Testis (tissue), 3 donors: ENCODE results near the gene CRYZ. TPM values are rescaled to one million over a fixed set of nuclear protein-coding genes. Genes with fewer than 3 reads are reported as not detected.
"Not testable (repeated sequence)": the region's sequence is repeated elsewhere in the genome, so short reads cannot be mapped to it uniquely, and the experiment has no call there.

Source experiments
- DNase-seq: peaks from one replicate; pipeline ENCODE4 v3.0.0-alpha.2; 2019
- H3K27ac ChIP-seq, 2 donors: fragments of 200-600 bp; sonication (generic); one replicate each; pipeline ENCODE4 v1.5.1; 2019
- H3K27me3 ChIP-seq: fragments of 200-600 bp; sonication (generic); one replicate; pipeline ENCODE4 v1.5.1; 2019
- H3K36me3 ChIP-seq: fragments of 200-600 bp; sonication (generic); one replicate; pipeline ENCODE4 v1.5.1; 2017; ENCODE audit warnings: low read depth; ENCODE audit errors: missing control alignments
- H3K4me1 ChIP-seq: fragments of 200-600 bp; sonication (generic); one replicate; pipeline ENCODE4 v1.5.1; 2019
- H3K4me3 ChIP-seq, 2 donors: fragments of 200-600 bp; sonication (generic); one replicate each; pipeline ENCODE4 v1.5.1; 2017 to 2019
- H3K9me3 ChIP-seq: fragments of 200-600 bp; sonication (generic); one replicate; pipeline ENCODE4 v1.5.1; 2017
- CTCF ChIP-seq, 3 experiments: fragments of 450-650 bp in 2 of 3; fragments of 200-600 bp in 1 of 3; sonication (generic) in 1 of 3; IDR thresholded peaks; one replicate each; pipeline ENCODE4 v1.5.1; 2016 to 2019; ENCODE audit warnings: antibody characterized with exemption in 3 of 3, mild to moderate bottlenecking in 2 of 3, moderate library complexity in 1 of 3
- POLR2A ChIP-seq: fragments of 450-650 bp; IDR thresholded peaks from one replicate; pipeline ENCODE4 v1.6.1; 2017; ENCODE audit warnings: antibody characterized with exemption, mild to moderate bottlenecking, moderate library complexity
- WGBS, 2 donors: methylation state at CpG; one replicate each; pipeline ENCODE4 v1.1.5; 2018; 5-methylcytosine and 5-hydroxymethylcytosine counted together
- intact Hi-C: fragments of 100-400 bp; cut with DNase I; formaldehyde crosslinking; loops from one replicate; pipeline ENCODE4 v1.15.1; 2023; ENCODE audit warnings: low total_unique reads
- polyA plus RNA-seq: library from polyadenylated mRNA; stranded (reverse); fragments of 350-450 nt; fragmentation: Illumina TruSeq; extraction: RNeasy Lipid Tissue Mini Kit (QIAGEN cat#74804); gene quantifications from one replicate; pipeline ENCODE4 v1.2.3, GENCODE V29; 2014; ENCODE audit warnings: low read depth, low replicate concordance; ENCODE audit not compliant: insufficient read depth
- total RNA-seq, 2 donors: library from RNA; depleted of rRNA; stranded (reverse); fragments of >200 nt; gene quantifications; one replicate each; pipeline ENCODE4 v1.2.3, GENCODE V29; 2016

The CRYZ gene
- total and polyA plus RNA-seq, 3 donors from 2014 or later, result 11.7 to 21.4 (median 13.8) TPM

- Histone ChIP-seq H3K36me3 (no peaks in the 10 kb centered on the region), H3K27me3 (no peaks in the 10 kb centered on the region), H3K27ac (no peak overlapping the region), H3K9me3 (no peaks in the 10 kb centered on the region), H3K4me3 (no peak overlapping the region), H3K4me1 (no peaks in the 10 kb centered on the region)
- WGBS, 2 donors, result 79 to 92% methylated on average over 2 of the region's 2 CpGs
- intact Hi-C loops, result no loop called here
- no peak for DNase-seq
- TF ChIP-seq CTCF (IDR thresholded peaks at IDR 0.05), result no peak
- TF ChIP-seq POLR2A, result no peak
Measured at GRCh38 chr1:74766579-74766978, 33.7 kb upstream of the CRYZ start.

- no peak for DNase-seq
- no peak for TF ChIP-seq POLR2A
- TF ChIP-seq CTCF (IDR thresholded peaks at IDR 0.05), result no peak
- Histone ChIP-seq H3K27ac (no peak overlapping the region), H3K4me3 (no peak overlapping the region), H3K36me3 (no peaks in the 10 kb centered on the region), H3K27me3 (no peaks in the 10 kb centered on the region), H3K9me3 (no peaks in the 10 kb centered on the region), H3K4me1 (no peaks in the 10 kb centered on the region)
- intact Hi-C loops, result no loop called here
- WGBS, 2 donors, result 87 to 89% methylated on average over 4 of the region's 4 CpGs
Measured at GRCh38 chr1:74763807-74764206, 31.0 kb upstream of the CRYZ start.

DNA sequence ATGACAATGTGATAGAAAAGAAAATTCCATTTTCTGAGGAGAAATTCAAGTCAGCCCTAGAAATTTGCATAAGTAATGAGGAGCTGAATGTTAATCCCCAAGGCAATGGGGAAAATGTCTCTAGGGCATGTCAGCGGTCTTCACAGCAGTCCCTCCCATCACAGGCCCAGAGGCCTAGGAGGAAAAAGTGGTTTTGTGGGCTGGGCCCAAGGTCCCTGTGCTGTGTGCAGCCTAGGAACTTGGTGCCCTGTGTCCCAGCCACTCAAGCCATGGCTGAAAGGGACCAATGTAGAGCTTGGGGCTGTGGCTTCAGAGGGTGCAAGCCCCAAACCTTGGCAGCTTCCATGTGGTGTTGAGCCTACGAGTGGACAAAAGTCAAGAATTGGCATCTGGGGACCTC, 23.8 kb upstream of the CRYZ start:
- H3K4me3 ChIP-seq, H3K9me3 ChIP-seq, H3K36me3 ChIP-seq, H3K4me1 ChIP-seq, H3K27ac ChIP-seq, DNase-seq, H3K27me3 ChIP-seq, intact Hi-C loops: not testable (repeated sequence)
- 96% methylated on average over 2 of the region's 2 CpGs for WGBS, 2 donors

DNA sequence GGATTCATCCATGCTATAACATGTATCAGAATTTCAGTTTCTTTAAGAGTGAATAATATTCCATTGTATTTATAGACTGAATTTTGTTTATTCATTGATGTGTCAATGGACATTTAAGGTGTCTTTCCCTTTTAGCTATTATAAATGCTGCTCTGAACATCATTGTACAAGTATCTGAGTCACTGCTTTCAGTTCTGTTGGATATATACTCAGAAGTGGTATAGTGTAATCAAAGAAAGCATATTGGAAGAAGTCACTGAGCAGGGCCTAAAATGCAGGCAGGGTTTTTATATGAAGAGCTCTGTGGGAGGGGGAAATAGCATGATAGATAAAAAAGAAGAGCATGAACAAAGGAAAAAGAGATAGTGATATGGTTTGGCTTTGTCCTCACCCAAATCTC, 22.6 kb upstream of the CRYZ start:
- Histone ChIP-seq H3K36me3 (no peaks in the 10 kb centered on the region), H3K9me3 (no peaks in the 10 kb centered on the region), H3K27me3 (no peaks in the 10 kb centered on the region), H3K27ac (no peak overlapping the region), H3K4me1 (no peaks in the 10 kb centered on the region), H3K4me3 (no peak overlapping the region)
- DNase-seq, result no peak
- TF ChIP-seq POLR2A (no peak), CTCF (IDR thresholded peaks at IDR 0.05) (no peak)
- intact Hi-C loops, result no loop called here

DNA sequence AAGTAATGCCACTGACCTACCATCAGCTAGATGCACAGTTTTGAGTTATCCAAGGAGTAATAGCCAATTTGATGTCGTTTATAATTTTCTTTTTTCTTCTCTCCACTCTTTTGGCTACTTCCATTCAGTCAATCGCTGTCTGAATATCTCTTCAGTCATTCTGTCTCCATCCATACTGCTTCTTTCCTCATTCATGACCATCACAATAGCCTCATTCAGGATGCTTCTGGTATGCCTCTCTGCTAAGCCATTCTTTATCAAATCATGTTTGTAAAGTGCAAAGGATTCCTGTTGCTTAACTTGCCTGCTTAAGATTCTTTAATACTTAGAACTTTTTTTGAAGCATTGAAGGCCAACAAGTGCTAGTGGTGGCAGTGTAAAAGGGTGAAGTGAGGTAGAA, 20.3 kb upstream of the CRYZ start:
- Histone ChIP-seq H3K4me1 (no peaks in the 10 kb centered on the region), H3K9me3 (no peaks in the 10 kb centered on the region), H3K27me3 (no peaks in the 10 kb centered on the region), H3K27ac (no peak overlapping the region), H3K4me3 (no peak overlapping the region), H3K36me3 (no peaks in the 10 kb centered on the region)
- 71 to 89% methylated on average over 2 of the region's 2 CpGs for WGBS, 2 donors
- intact Hi-C loops, result no loop called here
- DNase-seq, result no peak
- TF ChIP-seq POLR2A, result no peak
- TF ChIP-seq CTCF (IDR thresholded peaks at IDR 0.05), result no peak
